H1 (cell line): Measurements from ENCODE around the gene NUP210. TPM values are rescaled to one million over a fixed set of nuclear protein-coding genes. Genes with fewer than 3 reads are reported as not detected.

Source experiments
- CTCF ChIA-PET: fragments of 300-600 bp; sonication (Branson Sonifier 250); formaldehyde crosslinking; loops from one replicate; lab custom pipeline; 2021; ENCODE audit not compliant: partially characterized antibody; lab: Charles Lee
- POLR2A ChIA-PET: fragments of 300-600 bp; sonication (Branson Sonifier 250); formaldehyde crosslinking; loops from one replicate; lab custom pipeline; 2021; ENCODE audit warnings: inconsistent platforms; ENCODE audit not compliant: partially characterized antibody; lab: Charles Lee
- DNase-seq, 2 experiments: peaks; one replicate each; pipeline versions ENCODE4 v3.0.0 to v3.0.0-alpha.2; 2010 to 2022; ENCODE audit warnings: low spot score in 2 of 2, low read depth in 1 of 2, mixed read lengths in 1 of 2
- FAIRE-seq: peaks from 2 replicates; lab custom pipeline; 2011; peaks lifted over from hg19 to GRCh38; lab: Jason Lieb, UNC
- H2AFZ ChIP-seq: 2 replicates; pipeline ENCODE4 v1.8.1; 2012; ENCODE audit warnings: low read length, inconsistent platforms
- H2AK5ac ChIP-seq: 2 replicates; pipeline ENCODE4 v1.6.1; 2013; ENCODE audit warnings: low read depth, low read length
- H2BK120ac ChIP-seq: replicated peaks from 2 replicates; pipeline ENCODE3; 2013; ENCODE audit warnings: low read depth, low read length, inconsistent platforms
- H2BK12ac ChIP-seq: 2 replicates; pipeline ENCODE4 v1.6.1; 2013; ENCODE audit warnings: low read depth, low read length
- H2BK15ac ChIP-seq: 2 replicates; pipeline ENCODE4 v1.6.1; 2013; ENCODE audit warnings: low read length
- H2BK20ac ChIP-seq: 2 replicates; pipeline ENCODE4 v1.6.1; 2013; ENCODE audit warnings: low read length
- H2BK5ac ChIP-seq: 2 replicates; pipeline ENCODE4 v1.6.1; 2013; ENCODE audit warnings: low read depth, low read length
- H3K14ac ChIP-seq: 2 replicates; pipeline ENCODE4 v1.6.1; 2013; ENCODE audit warnings: inconsistent platforms; ENCODE audit not compliant: insufficient read length
- H3K18ac ChIP-seq: 2 replicates; pipeline ENCODE4 v1.6.1; 2013; ENCODE audit warnings: low read length; ENCODE audit errors: extremely low read depth
- H3K23ac ChIP-seq: 2 replicates; pipeline ENCODE4 v1.6.1; 2013; ENCODE audit warnings: inconsistent platforms; ENCODE audit not compliant: insufficient read length
- H3K23me2 ChIP-seq: 2 replicates; pipeline ENCODE4 v1.6.1; 2013; ENCODE audit warnings: low read depth, low read length
- H3K27ac ChIP-seq: 2 replicates; pipeline ENCODE4 v1.6.1; 2011; ENCODE audit warnings: low read depth, low read length, inconsistent platforms
- H3K27me3 ChIP-seq, 4 experiments: replicated peaks in 1 of 4; 1 replicate in 1 of 4; 2 replicates in 3 of 4; pipeline versions ENCODE4 v1.6.1 to v1.8.1; 2011 to 2013; ENCODE audit warnings: low read length in 3 of 4, mild to moderate bottlenecking in 3 of 4, inconsistent platforms in 2 of 4, mixed read lengths in 2 of 4, moderate library complexity in 1 of 4; ENCODE audit not compliant: control insufficient read depth in 3 of 4, insufficient read depth in 3 of 4; ENCODE audit errors: extremely low read depth in 1 of 4
- H3K36me3 ChIP-seq, 4 experiments: 2 replicates each; pipeline versions ENCODE4 v1.6.1 to v1.8.1; 2011 to 2013; ENCODE audit warnings: mild to moderate bottlenecking in 4 of 4, low read length in 3 of 4, moderate library complexity in 2 of 4, control low read depth in 1 of 4, inconsistent platforms in 1 of 4; ENCODE audit not compliant: insufficient read depth in 4 of 4, control insufficient read depth in 2 of 4
- H3K4ac ChIP-seq: replicated peaks from 2 replicates; pipeline ENCODE3; 2013; ENCODE audit warnings: low read length, low read depth, mixed read lengths, inconsistent platforms; ENCODE audit not compliant: insufficient read length
- H3K4me1 ChIP-seq, 4 experiments: replicated peaks in 1 of 4; 1 replicate in 1 of 4; 2 replicates in 3 of 4; pipeline versions ENCODE4 v1.6.1 to v1.8.1; 2011 to 2013; ENCODE audit warnings: low read length in 3 of 4, inconsistent platforms in 2 of 4, mixed read lengths in 1 of 4; ENCODE audit not compliant: insufficient read depth in 4 of 4, control insufficient read depth in 3 of 4
- H3K4me2 ChIP-seq, 2 experiments: 2 replicates each; pipeline versions ENCODE4 v1.6.1 to v1.8.1; 2011 to 2013; ENCODE audit warnings: low read depth in 2 of 2, low read length in 2 of 2, control low read depth in 1 of 2, inconsistent platforms in 1 of 2, mild to moderate bottlenecking in 1 of 2; ENCODE audit not compliant: insufficient read depth in 1 of 2
- H3K4me3 ChIP-seq, 4 experiments: fragments of 200-600, 300-600 bp in 1 of 4; sonication (generic), shearing (Covaris generic), sonication (Bioruptor Twin) in 1 of 4; 2 replicates each; pipeline versions ENCODE4 v1.5.1 to v1.8.1; 2011 to 2016; ENCODE audit warnings: low read length in 4 of 4, low read depth in 3 of 4, control low read depth in 2 of 4, inconsistent platforms in 2 of 4, mild to moderate bottlenecking in 2 of 4, mixed read lengths in 1 of 4, moderate library complexity in 1 of 4; ENCODE audit not compliant: insufficient read depth in 2 of 4; ENCODE audit errors: extremely low read depth in 1 of 4
- H3K56ac ChIP-seq: replicated peaks from 2 replicates; pipeline ENCODE3; 2013; ENCODE audit warnings: low read depth, mild to moderate bottlenecking, mixed read lengths, low read length, inconsistent platforms; ENCODE audit not compliant: insufficient read length
- H3K79me1 ChIP-seq: 2 replicates; pipeline ENCODE4 v1.6.1; 2013; ENCODE audit warnings: low read depth, low read length, control low read depth
- H3K79me2 ChIP-seq, 2 experiments: 2 replicates each; pipeline versions ENCODE4 v1.6.1 to v1.8.1; 2012 to 2013; ENCODE audit warnings: low read length in 2 of 2, mild to moderate bottlenecking in 2 of 2, inconsistent platforms in 1 of 2; ENCODE audit not compliant: insufficient read depth in 2 of 2, control insufficient read depth in 1 of 2
- H3K9ac ChIP-seq, 4 experiments: replicated peaks in 1 of 4; 1 replicate in 1 of 4; 2 replicates in 3 of 4; pipeline versions ENCODE4 v1.6.1 to v1.8.1; 2011 to 2013; ENCODE audit warnings: low read depth in 3 of 4, low read length in 3 of 4, control low read depth in 2 of 4, mild to moderate bottlenecking in 2 of 4, moderate library complexity in 2 of 4, inconsistent platforms in 1 of 4; ENCODE audit errors: extremely low read depth in 1 of 4
- H3K9me3 ChIP-seq, 2 experiments: 2 replicates each; pipeline versions ENCODE4 v1.6.1 to v1.8.1; 2012 to 2013; ENCODE audit warnings: mild to moderate bottlenecking in 2 of 2, moderate library complexity in 2 of 2, control low read depth in 1 of 2, inconsistent platforms in 1 of 2, low read depth in 1 of 2, low read length in 1 of 2, mixed read lengths in 1 of 2; ENCODE audit not compliant: insufficient read depth in 2 of 2
- H4K20me1 ChIP-seq, 2 experiments: replicated peaks in 1 of 2; 2 replicates each; pipeline versions ENCODE3 to v1.8.1; 2011 to 2013; ENCODE audit warnings: inconsistent platforms in 2 of 2, low read length in 2 of 2, mild to moderate bottlenecking in 1 of 2; ENCODE audit not compliant: insufficient read depth in 2 of 2, control insufficient read depth in 1 of 2
- H4K5ac ChIP-seq: 2 replicates; pipeline ENCODE4 v1.6.1; 2013; ENCODE audit warnings: low read length, low read depth, mixed read lengths, inconsistent platforms; ENCODE audit not compliant: insufficient read length
- H4K8ac ChIP-seq: 2 replicates; pipeline ENCODE4 v1.8.0; 2013; ENCODE audit warnings: mild to moderate bottlenecking, moderate library complexity, low read length, inconsistent platforms; ENCODE audit not compliant: insufficient read depth; ENCODE audit errors: extremely low read depth
- H4K91ac ChIP-seq: replicated peaks from 2 replicates; pipeline ENCODE3; 2013; ENCODE audit warnings: low read length, mixed read lengths, inconsistent platforms; ENCODE audit not compliant: insufficient read length
- JUN ChIP-seq: IDR thresholded peaks from 2 replicates; pipeline ENCODE4 v1.6.1; 2011; ENCODE audit warnings: low read depth, mild to moderate bottlenecking, improper control_type of control experiment, low read length
- POLR2AphosphoS5 ChIP-seq: IDR thresholded peaks from 2 replicates; pipeline ENCODE4 v1.6.1; 2011; ENCODE audit warnings: low read depth, low read length
- WGBS, 2 experiments: shearing (Covaris generic) in 1 of 2; methylation state at CpG; one replicate each; pipeline versions ENCODE4 v1.1.6 to v1.1.7; 2013 to 2015; ENCODE audit warnings: low lambda C conversion rate in 2 of 2, mixed read lengths in 2 of 2, inconsistent platforms in 1 of 2, low coverage in 1 of 2, missing lambda C conversion rate in 1 of 2; ENCODE audit not compliant: insufficient replicate concordance in 2 of 2, insufficient coverage in 1 of 2, insufficient read length in 1 of 2; ENCODE audit errors: extremely low coverage in 1 of 2, missing lambda C conversion rate in 1 of 2; 5-methylcytosine and 5-hydroxymethylcytosine counted together
- polyA plus RNA-seq, 7 experiments: library from polyadenylated mRNA; depleted of rRNA in 3 of 7; stranded (reverse) in 5 of 7; unstranded in 2 of 7; fragments of >200 nt in 5 of 7; fragments of 200-250 nt in 2 of 7; gene quantifications; 1 replicate in 5 of 7; 2 replicates in 1 of 7; 4 replicates in 1 of 7; pipeline versions ENCODE4 v1.2.1 to v1.2.3, GENCODE V29; 2011 to 2013; ENCODE audit warnings: missing spikeins in 2 of 7, mixed read lengths in 2 of 7
- total RNA-seq: library from RNA; stranded (reverse); fragmentation: NEBNext Ultra II Directional; extraction: Animal tissue kit (Norgen Biotek cat#: 25700); gene quantifications from 2 replicates; pipeline ENCODE4 v1.2.1, GENCODE V29; 2021

NUP210 gene
- total and polyA plus RNA-seq, 2 of the 8 experiments (the other 6 are each of a cell fraction or from before 2014, with no cell fraction given): 51.0 to 53.7 TPM

GRCh38 chr3:13399603-13400002 is 20.5 kb downstream of the NUP210 start:
- no peak overlapping the region for H2BK20ac ChIP-seq
- H2BK15ac ChIP-seq: no peak overlapping the region
- H3K27ac ChIP-seq: no peak overlapping the region
- H2BK5ac ChIP-seq: no peak overlapping the region; the same call in 1 of the 2 replicates
- no peak overlapping the region for H2BK120ac ChIP-seq
- peaks cover 1 to 4% of the 10 kb centered on the region in 2 experiments for H4K20me1 ChIP-seq
- peaks cover 0 to 4% (median 2%) of the 10 kb centered on the region in 4 experiments; a peak in 3 of 8 replicates for H3K36me3 ChIP-seq
- no peak overlapping the region for H4K8ac ChIP-seq
- H3K14ac ChIP-seq: no peak overlapping the region
- no peak overlapping the region for H3K4ac ChIP-seq
- no peak overlapping the region for H2AFZ ChIP-seq
- FAIRE-seq (no peak), DNase-seq (no peak)
- H2BK12ac ChIP-seq: no peak overlapping the region
- no peak overlapping the region for H3K4me2 ChIP-seq
- H3K27me3 ChIP-seq: no peaks in the 10 kb centered on the region
- H3K4me3 ChIP-seq: no peak overlapping the region
- H2AK5ac ChIP-seq: no peak overlapping the region
- H3K23ac ChIP-seq: no peak overlapping the region
- H3K56ac ChIP-seq: no peak overlapping the region
- peaks cover 0 to 35% of the 10 kb centered on the region in 2 experiments; a peak in 3 of 4 replicates for H3K79me2 ChIP-seq
- 0 out of 2 replicates have a peak, but pooled peaks cover 2% of the 10 kb centered on the region for H3K23me2 ChIP-seq
- ChIA-PET POLR2A (no interaction called here), CTCF (interaction anchor here (0.8 kb wide), 1 partner anchor 44 kb away, joined by 3 read pairs; no protein-coding TSS in a partner anchor)
- H3K9ac ChIP-seq: no peak overlapping the region
- 0 out of 7 replicates have a peak, but pooled peaks cover 0 to 1% (median 0%) of the 10 kb centered on the region in 4 experiments for H3K4me1 ChIP-seq
- TF ChIP-seq POLR2AphosphoS5: no peak
- no peak for TF ChIP-seq JUN
- peaks cover 12% of the 10 kb centered on the region for H3K79me1 ChIP-seq
- H3K18ac ChIP-seq: no peak overlapping the region
- no peaks in the 10 kb centered on the region; a peak in 1 of 4 replicates for H3K9me3 ChIP-seq
- H4K91ac ChIP-seq: no peak overlapping the region
- H4K5ac ChIP-seq: no peak overlapping the region
- 90% methylated on average over 12 of the region's 12 CpGs; no CpG with 5 or more reads in 1 of the 2 experiments for WGBS, 2 experiments
